ENCODE data around the gene CCM2L. TPM values are rescaled to one million over a fixed set of nuclear protein-coding genes. Genes with fewer than 3 reads are reported as not detected.

CCM2L gene
- total and polyA plus RNA-seq, 7 donors: 3.3 to 7.3 (median 4.0) TPM

DNA sequence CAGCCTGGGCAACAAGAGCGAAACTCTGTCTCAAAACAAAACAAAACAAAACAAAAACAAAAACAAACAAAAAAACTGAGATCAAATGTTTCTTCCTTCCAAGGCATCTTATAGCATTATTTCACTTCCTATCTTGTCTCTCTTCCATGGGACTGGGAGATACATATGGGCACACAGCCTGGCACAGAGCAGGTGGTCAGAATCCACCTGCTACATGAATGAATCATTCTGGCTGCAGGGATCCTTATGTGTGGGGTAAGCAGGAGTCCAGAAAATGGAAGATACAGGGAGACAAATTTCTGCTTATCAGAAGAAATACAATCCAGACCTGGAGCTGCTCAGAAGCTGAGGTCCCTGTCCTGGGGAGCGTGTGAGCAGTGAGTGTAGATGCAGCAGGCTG lies 18.2 kb upstream of the CCM2L start:
- intact Hi-C loops (cut with DNase I): no loop called here
- Histone ChIP-seq H3K4me1 (no peaks in the 10 kb centered on the region), H3K4me3 (no peak overlapping the region), H3K27me3 (ENCODE audit: insufficient read depth in 3 of 3, low read length in 2 of 3) (peaks cover 0 to 33% (median 11%) of the 10 kb centered on the region in 3 donors), H3K9me3 (no peaks in the 10 kb centered on the region), H3K27ac (no peak overlapping the region), H3K36me3 (ENCODE audit: insufficient read depth in 1 of 2, low read depth in 1 of 2) (no peaks in the 10 kb centered on the region)
- DNase-seq (no peak), ATAC-seq (no peak)
- 61 to 83% (median 75%) methylated on average over 2 of the region's 2 CpGs for WGBS, 3 donors
- TF ChIP-seq, protein P1, sequence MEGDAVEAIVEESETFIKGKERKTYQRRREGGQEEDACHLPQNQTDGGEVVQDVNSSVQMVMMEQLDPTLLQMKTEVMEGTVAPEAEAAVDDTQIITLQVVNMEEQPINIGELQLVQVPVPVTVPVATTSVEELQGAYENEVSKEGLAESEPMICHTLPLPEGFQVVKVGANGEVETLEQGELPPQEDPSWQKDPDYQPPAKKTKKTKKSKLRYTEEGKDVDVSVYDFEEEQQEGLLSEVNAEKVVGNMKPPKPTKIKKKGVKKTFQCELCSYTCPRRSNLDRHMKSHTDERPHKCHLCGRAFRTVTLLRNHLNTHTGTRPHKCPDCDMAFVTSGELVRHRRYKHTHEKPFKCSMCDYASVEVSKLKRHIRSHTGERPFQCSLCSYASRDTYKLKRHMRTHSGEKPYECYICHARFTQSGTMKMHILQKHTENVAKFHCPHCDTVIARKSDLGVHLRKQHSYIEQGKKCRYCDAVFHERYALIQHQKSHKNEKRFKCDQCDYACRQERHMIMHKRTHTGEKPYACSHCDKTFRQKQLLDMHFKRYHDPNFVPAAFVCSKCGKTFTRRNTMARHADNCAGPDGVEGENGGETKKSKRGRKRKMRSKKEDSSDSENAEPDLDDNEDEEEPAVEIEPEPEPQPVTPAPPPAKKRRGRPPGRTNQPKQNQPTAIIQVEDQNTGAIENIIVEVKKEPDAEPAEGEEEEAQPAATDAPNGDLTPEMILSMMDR (IDR thresholded peaks at IDR 0.05): no peak

DNA sequence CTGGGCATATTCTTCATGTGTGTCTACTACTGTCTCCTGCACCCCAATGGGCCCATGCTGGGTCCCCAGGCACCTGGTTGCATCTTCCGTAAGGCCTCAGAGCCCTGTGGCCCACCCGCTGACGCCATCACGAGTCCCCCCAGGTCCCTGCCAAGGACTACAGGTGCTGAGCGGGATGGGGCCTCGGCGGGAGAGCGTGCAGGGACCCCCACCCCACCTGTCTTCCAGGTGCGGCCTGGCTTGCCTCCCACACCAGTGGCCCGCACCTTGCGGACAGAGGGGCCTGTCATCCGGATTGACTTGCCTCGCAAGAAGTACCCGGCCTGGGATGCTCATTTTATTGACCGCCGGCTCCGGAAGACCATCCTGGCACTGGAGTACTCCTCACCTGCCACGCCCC lies 13.2 kb upstream of the CCM2L start:
- Histone ChIP-seq H3K4me1 (no peaks in the 10 kb centered on the region), H3K27ac (no peak overlapping the region), H3K9me3 (no peaks in the 10 kb centered on the region), H3K36me3 (ENCODE audit: insufficient read depth in 1 of 2, low read depth in 1 of 2) (no peaks in the 10 kb centered on the region), H3K27me3 (ENCODE audit: insufficient read depth in 3 of 3, low read length in 2 of 3) (peaks cover 0 to 30% (median 13%) of the 10 kb centered on the region in 3 donors), H3K4me3 (no peak overlapping the region)
- 94 to 96% (median 94%) methylated on average over 17 to 18 of the region's 18 CpGs for WGBS, 3 donors
- DNase-seq (no peak), ATAC-seq (no peak)
- TF ChIP-seq, protein P1 (IDR thresholded peaks at IDR 0.05): no peak
- intact Hi-C loops (cut with DNase I): no loop called here

DNA sequence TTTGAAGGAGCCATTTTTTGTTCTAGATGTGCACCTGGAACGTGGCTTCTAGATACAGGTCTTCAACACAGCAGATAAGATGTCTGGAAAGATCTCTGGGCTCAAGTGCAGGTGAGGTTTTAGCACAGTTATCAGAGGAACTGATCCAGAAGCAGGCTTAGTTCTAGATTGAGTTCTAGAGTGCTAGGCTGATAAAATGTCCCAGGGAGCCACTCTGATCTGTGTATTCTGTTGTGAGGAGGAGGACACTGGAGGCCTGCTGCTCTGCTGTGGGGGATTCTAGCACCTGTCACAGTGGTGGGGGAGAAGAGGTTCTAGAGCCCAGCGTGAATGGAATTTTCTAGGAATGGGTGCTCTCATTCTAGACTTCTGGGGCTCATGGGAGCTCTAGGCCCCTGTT lies 12.0 kb upstream of the CCM2L start:
- WGBS, 3 donors: 35 to 55% (median 42%) methylated on average over 2 of the region's 2 CpGs
- Histone ChIP-seq H3K9me3 (no peaks in the 10 kb centered on the region), H3K4me1 (no peaks in the 10 kb centered on the region), H3K4me3 (no peak overlapping the region), H3K27ac (no peak overlapping the region), H3K36me3 (ENCODE audit: insufficient read depth in 1 of 2, low read depth in 1 of 2) (no peaks in the 10 kb centered on the region), H3K27me3 (ENCODE audit: insufficient read depth in 3 of 3, low read length in 2 of 3) (peaks cover 0 to 30% (median 10%) of the 10 kb centered on the region in 3 donors)
- DNase-seq (no peak), ATAC-seq (no peak)
- intact Hi-C loops (cut with DNase I): no loop called here
- TF ChIP-seq, protein P1 (IDR thresholded peaks at IDR 0.05): no peak

GRCh38 chr20:32003325-32003724 lies 6.9 kb upstream of the CCM2L start:
- Histone ChIP-seq H3K36me3 (ENCODE audit: insufficient read depth in 1 of 2, low read depth in 1 of 2) (no peaks in the 10 kb centered on the region), H3K27ac (no peak overlapping the region), H3K4me1 (peaks cover 5% of the 10 kb centered on the region), H3K27me3 (ENCODE audit: insufficient read depth in 3 of 3, low read length in 2 of 3) (peaks cover 0 to 8% (median 0%) of the 10 kb centered on the region in 3 donors), H3K9me3 (no peaks in the 10 kb centered on the region), H3K4me3 (no peak overlapping the region)
- intact Hi-C loops (cut with DNase I): no loop called here
- TF ChIP-seq, protein P1 (IDR thresholded peaks at IDR 0.05): no peak
- WGBS, 3 donors: 65 to 72% (median 70%) methylated on average over 2 of the region's 2 CpGs
- ATAC-seq: no peak
- no peak for DNase-seq

DNA sequence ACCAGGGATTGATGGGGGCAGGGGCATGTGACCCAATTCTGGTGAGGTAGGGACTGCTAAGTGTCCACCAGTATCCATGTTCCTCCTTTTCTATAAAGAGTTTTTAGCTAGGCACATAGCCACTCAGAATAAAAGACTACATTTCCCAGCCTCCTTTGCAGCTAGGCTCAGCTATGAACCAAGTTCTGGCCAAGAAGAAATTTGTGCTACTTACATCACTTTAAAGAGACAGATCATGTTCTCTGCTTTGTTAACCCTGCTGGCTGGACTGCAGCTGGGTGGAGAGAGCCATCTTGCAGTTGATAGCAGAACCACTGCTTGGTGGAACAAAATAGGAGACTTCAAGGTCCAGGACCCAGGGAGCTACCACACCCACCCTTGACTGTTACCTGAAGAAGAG lies 5.3 kb upstream of the CCM2L start:
- no peaks in the 10 kb centered on the region for H3K9me3 ChIP-seq
- H3K4me3 ChIP-seq: no peak overlapping the region
- H3K36me3 ChIP-seq (ENCODE audit: insufficient read depth in 1 of 2, low read depth in 1 of 2): no peaks in the 10 kb centered on the region
- no peak for DNase-seq
- intact Hi-C loops (cut with DNase I): no loop called here
- no peak for ATAC-seq
- no peak overlapping the region for H3K27ac ChIP-seq
- TF ChIP-seq, protein P1 (IDR thresholded peaks at IDR 0.05): no peak
- H3K4me1 ChIP-seq: peaks cover 5% of the 10 kb centered on the region
- H3K27me3 ChIP-seq (ENCODE audit: insufficient read depth in 3 of 3, low read length in 2 of 3): peaks cover 0 to 10% (median 0%) of the 10 kb centered on the region in 3 donors

Data from psoas muscle (tissue), 8 donors.